Peyer's patch (tissue), 4 donors: Measurements from ENCODE around the gene TMCO2.

ENCODE experiments used
- POLR2A ChIP-seq, 2 donors: fragments of 450-650 bp; IDR thresholded peaks; one replicate each; pipeline ENCODE4 v1.5.1; 2017; ENCODE audit warnings: antibody characterized with exemption in 2 of 2, mild to moderate bottlenecking in 2 of 2, moderate library complexity in 2 of 2
- TF ChIP-seq, protein P1 (sequence below), 6 experiments: fragments of 450-650 bp in 4 of 6; fragments of 200-600 bp in 2 of 6; sonication (generic) in 1 of 6; IDR thresholded peaks; one replicate each; pipeline ENCODE4 v1.5.1; 2017 to 2019; ENCODE audit warnings: antibody characterized with exemption in 6 of 6, mild to moderate bottlenecking in 3 of 6, moderate library complexity in 1 of 6

DNA sequence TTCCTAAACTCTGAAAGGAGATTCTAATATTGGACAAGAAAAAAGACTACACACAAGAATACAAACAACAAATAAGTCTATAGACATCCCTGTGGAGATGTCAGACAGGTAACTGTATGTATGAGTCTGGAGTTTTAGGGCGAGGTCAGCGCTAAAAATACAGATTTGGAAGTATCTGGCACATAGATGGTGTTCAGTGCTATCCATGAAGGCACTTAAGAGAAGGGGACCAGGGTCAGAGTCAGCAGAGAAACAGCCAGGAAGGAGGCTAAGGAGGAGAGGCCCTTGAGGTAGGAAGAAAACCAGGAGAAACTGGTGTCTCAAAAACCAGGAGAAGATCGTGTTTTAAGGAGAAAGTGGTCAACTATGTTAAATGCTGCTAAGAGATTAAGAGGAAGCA is 28.4 kb downstream of the TMCO2 start:
- TF ChIP-seq, protein P1, sequence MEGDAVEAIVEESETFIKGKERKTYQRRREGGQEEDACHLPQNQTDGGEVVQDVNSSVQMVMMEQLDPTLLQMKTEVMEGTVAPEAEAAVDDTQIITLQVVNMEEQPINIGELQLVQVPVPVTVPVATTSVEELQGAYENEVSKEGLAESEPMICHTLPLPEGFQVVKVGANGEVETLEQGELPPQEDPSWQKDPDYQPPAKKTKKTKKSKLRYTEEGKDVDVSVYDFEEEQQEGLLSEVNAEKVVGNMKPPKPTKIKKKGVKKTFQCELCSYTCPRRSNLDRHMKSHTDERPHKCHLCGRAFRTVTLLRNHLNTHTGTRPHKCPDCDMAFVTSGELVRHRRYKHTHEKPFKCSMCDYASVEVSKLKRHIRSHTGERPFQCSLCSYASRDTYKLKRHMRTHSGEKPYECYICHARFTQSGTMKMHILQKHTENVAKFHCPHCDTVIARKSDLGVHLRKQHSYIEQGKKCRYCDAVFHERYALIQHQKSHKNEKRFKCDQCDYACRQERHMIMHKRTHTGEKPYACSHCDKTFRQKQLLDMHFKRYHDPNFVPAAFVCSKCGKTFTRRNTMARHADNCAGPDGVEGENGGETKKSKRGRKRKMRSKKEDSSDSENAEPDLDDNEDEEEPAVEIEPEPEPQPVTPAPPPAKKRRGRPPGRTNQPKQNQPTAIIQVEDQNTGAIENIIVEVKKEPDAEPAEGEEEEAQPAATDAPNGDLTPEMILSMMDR (IDR thresholded peaks at IDR 0.05), result no peak
- TF ChIP-seq POLR2A (IDR thresholded peaks at IDR 0.05), result no peak
